ENCODE results near the gene ACTN1. TPM values are rescaled to one million over a fixed set of nuclear protein-coding genes. Genes with fewer than 3 reads are reported as not detected.

Gene ACTN1
- total RNA-seq, 4 donors from 2014 or later = 10.0 to 17.3 (median 14.1) TPM

DNA sequence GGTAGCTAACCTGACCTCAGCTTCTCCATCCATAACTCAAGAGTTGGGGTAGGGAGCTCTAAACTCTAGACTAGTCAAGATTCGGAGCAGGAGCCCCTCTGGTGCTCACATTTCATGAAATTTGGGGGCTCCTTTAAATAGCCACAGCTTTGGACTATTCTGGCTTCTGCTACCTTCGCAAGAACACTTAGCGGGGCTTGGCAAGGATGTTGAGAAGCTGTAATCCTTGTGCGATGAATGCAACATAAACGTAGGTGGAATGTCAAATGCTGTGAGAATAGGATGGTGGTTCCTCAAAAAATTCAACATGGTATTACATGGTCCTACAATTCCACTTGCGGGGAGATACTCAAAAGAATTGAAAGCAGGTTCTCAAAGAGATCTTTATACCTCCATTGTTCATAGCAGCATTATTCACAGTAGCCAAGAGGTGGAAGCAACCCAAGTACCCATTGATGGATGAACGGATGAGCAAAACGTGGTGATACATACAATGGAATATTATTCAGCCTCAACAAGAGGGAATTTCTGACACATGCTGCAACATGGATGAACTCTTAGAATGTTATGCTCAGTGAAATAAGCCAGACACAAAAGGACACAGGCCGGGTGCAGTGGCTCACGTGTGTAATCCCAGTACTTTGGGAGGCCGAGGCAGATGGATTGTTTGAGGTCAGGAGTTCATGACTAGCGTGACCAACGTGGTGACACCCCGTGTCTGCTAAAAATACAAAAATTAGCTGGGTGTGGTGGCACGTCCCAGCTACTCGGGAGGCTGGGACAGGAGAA lies 73.8 kb downstream of the ACTN1 start:
- TF ChIP-seq, protein P1, sequence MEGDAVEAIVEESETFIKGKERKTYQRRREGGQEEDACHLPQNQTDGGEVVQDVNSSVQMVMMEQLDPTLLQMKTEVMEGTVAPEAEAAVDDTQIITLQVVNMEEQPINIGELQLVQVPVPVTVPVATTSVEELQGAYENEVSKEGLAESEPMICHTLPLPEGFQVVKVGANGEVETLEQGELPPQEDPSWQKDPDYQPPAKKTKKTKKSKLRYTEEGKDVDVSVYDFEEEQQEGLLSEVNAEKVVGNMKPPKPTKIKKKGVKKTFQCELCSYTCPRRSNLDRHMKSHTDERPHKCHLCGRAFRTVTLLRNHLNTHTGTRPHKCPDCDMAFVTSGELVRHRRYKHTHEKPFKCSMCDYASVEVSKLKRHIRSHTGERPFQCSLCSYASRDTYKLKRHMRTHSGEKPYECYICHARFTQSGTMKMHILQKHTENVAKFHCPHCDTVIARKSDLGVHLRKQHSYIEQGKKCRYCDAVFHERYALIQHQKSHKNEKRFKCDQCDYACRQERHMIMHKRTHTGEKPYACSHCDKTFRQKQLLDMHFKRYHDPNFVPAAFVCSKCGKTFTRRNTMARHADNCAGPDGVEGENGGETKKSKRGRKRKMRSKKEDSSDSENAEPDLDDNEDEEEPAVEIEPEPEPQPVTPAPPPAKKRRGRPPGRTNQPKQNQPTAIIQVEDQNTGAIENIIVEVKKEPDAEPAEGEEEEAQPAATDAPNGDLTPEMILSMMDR (IDR thresholded peaks at IDR 0.05 in 4 of 5, conservative IDR thresholded peaks at IDR 0.05 in 1 of 5) = no peak
- no peak for TF ChIP-seq POLR2A (IDR thresholded peaks at IDR 0.05)
- H3K4me3 ChIP-seq = no peak overlapping the region
- H3K27me3 ChIP-seq = no peaks in the 10 kb centered on the region
- no peaks in the 10 kb centered on the region for H3K9me3 ChIP-seq
- in situ Hi-C loops (cut with MboI; ENCODE audit: low sequenced_read_pairs in 4 of 4) = no loop called here
- no peak for ATAC-seq
- DNase-seq = no peak
- intact Hi-C loops (cut with DNase I; ENCODE audit: low total_unique reads) = no loop called here
- H3K36me3 ChIP-seq = peaks cover 0 to 11% of the 10 kb centered on the region in 2 donors
- H3K4me1 ChIP-seq = no peaks in the 10 kb centered on the region
- H3K27ac ChIP-seq = no peak overlapping the region

DNA sequence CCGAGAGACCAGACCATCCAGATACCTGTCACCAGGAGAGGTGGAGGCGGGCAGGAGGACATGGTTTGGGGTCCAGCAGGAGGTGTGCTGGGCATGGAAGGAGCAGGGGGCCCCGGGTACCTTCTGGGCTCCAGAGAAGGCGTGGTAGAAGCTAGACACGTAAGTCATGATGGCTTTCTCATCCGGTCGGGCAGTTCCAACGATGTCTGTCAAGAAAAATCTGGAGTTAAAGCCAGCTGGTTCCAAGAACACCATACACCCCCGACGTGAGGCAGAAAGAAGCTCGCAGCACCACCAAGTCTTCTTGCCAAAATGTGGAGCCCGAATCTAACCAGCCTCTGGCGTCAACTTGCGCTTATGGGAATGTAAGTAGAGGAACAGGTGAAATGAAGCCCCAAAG lies 76.7 kb downstream of the ACTN1 start:
- DNase-seq (no peak), ATAC-seq (no peak)
- no peak for TF ChIP-seq POLR2A (IDR thresholded peaks at IDR 0.05)
- TF ChIP-seq, protein P1 (IDR thresholded peaks at IDR 0.05 in 4 of 5, conservative IDR thresholded peaks at IDR 0.05 in 1 of 5) = no peak
- in situ Hi-C loops (cut with MboI; ENCODE audit: low sequenced_read_pairs in 4 of 4) = no loop called here
- H3K36me3 ChIP-seq = peaks cover 0 to 11% of the 10 kb centered on the region in 2 donors
- intact Hi-C loops (cut with DNase I; ENCODE audit: low total_unique reads) = no loop called here
- no peaks in the 10 kb centered on the region for H3K9me3 ChIP-seq
- no peak overlapping the region for H3K27ac ChIP-seq
- no peak overlapping the region for H3K4me3 ChIP-seq
- no peaks in the 10 kb centered on the region for H3K27me3 ChIP-seq
- H3K4me1 ChIP-seq = no peaks in the 10 kb centered on the region

DNA sequence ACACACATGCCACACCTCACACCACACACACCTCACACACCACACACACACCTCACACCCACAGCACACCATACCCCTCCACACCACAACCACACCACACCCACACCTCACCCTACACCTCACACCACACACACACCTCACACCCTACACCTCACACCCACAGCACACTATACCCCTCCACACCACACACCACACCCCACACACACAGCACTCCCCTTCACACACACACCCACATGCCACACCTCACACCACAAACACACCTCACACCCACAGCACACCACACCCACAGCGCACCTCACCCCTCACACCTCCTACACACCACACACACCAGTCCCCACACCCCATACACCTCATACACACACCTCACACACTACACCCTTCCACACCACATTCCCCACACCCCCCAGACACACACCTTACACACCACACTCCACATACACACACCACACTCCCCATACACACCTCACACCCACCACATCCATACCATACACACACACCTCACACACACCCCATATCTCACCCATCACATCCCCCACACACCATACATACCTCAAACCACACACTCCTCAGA lies 80.0 kb downstream of the ACTN1 start:
- Histone ChIP-seq H3K27ac (no peak overlapping the region), H3K36me3 (peaks cover 0 to 11% of the 10 kb centered on the region in 2 donors), H3K4me1 (no peaks in the 10 kb centered on the region), H3K27me3 (no peaks in the 10 kb centered on the region), H3K4me3 (no peak overlapping the region), H3K9me3 (no peaks in the 10 kb centered on the region)
- intact Hi-C loops (cut with DNase I; ENCODE audit: low total_unique reads) = no loop called here
- no peak for TF ChIP-seq POLR2A (IDR thresholded peaks at IDR 0.05)
- TF ChIP-seq, protein P1 (IDR thresholded peaks at IDR 0.05 in 4 of 5, conservative IDR thresholded peaks at IDR 0.05 in 1 of 5) = no peak
- no peak for DNase-seq
- no peak for ATAC-seq
- in situ Hi-C loops (cut with MboI; ENCODE audit: low sequenced_read_pairs in 4 of 4) = no loop called here

DNA sequence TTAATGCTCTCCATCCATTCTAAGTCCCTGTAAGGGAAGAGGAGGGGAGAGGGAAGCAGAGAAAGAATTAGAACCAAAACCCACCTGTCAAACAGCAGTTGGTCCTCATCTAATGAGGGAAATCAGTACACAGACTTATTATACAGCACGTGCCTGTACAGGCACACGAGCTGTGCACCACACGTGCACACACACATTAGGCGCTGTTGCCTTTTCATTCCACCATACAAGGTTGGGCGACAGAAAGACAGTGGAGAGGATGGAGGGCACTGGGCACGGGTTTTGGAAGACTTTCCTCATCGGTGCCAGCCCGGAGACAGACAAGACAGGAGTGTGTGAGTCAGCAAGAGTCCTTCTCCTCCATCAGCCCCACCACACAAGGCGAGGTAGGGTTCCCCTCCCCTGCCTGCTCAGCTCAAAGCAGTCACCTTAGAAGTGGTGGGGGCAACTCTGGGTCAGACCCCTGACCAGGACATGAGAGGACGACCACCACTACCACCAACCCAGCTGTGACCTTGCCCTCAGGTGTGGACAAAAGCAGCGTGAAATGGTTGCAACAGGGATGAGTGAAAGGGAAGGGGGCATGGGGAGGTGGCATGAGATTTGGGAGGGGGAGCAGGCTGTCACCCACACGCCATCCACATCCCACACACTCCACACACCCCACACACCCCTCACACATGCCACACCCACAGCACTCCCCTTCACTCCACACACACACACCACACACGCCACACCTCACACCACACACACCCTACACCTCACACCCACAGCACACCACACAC lies 80.7 kb downstream of the ACTN1 start:
- Histone ChIP-seq H3K36me3 (peaks cover 0 to 11% of the 10 kb centered on the region in 2 donors), H3K27me3 (no peaks in the 10 kb centered on the region), H3K9me3 (no peaks in the 10 kb centered on the region), H3K4me3 (no peak overlapping the region), H3K4me1 (no peaks in the 10 kb centered on the region), H3K27ac (no peak overlapping the region)
- no peak for ATAC-seq
- intact Hi-C loops (cut with DNase I; ENCODE audit: low total_unique reads) = no loop called here
- no peak for TF ChIP-seq POLR2A (IDR thresholded peaks at IDR 0.05)
- TF ChIP-seq, protein P1 (IDR thresholded peaks at IDR 0.05 in 4 of 5, conservative IDR thresholded peaks at IDR 0.05 in 1 of 5) = no peak
- in situ Hi-C loops (cut with MboI; ENCODE audit: low sequenced_read_pairs in 4 of 4) = no loop called here
- DNase-seq = no peak
